A673 (cell line): ENCODE measurements around the gene ACYP2.

Experiments used
- EZH2 ChIP-seq: fragments of 200-600 bp; sonication (generic); IDR thresholded peaks from 2 replicates; pipeline ENCODE4 v1.6.1; 2017; ENCODE audit warnings: borderline replicate concordance, low read depth, mild to moderate bottlenecking, mixed read lengths, antibody characterized with exemption, low read length; ENCODE audit not compliant: poor library complexity, severe bottlenecking
- TF ChIP-seq, protein P1 (sequence below): fragments of 300-800, 200-600 bp; sonication (generic); conservative IDR thresholded peaks from 2 replicates; pipeline ENCODE4 v1.5.1; 2017; ENCODE audit warnings: low read depth, mild to moderate bottlenecking, antibody characterized with exemption, low read length, moderate library complexity, mixed read lengths

DNA sequence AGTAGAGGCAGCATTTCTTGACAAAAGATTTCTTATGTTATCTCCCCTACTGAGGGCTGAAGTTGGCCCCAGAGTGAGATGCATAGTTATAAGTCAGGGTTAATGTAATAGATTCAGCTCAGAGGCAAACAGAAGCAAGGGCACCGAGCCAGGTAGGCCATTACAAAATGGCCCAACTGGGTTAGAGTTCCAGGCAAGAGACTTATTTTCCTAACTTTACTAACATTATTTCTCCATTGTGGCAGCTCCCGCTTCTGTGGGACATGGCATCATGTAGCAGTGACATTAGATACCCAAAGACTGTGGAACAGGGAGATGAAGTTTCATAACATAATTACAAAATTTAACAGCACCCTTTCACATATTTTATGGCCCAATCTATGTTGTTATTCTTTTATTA lies 113.5 kb downstream of the ACYP2 start:
- TF ChIP-seq, protein P1, sequence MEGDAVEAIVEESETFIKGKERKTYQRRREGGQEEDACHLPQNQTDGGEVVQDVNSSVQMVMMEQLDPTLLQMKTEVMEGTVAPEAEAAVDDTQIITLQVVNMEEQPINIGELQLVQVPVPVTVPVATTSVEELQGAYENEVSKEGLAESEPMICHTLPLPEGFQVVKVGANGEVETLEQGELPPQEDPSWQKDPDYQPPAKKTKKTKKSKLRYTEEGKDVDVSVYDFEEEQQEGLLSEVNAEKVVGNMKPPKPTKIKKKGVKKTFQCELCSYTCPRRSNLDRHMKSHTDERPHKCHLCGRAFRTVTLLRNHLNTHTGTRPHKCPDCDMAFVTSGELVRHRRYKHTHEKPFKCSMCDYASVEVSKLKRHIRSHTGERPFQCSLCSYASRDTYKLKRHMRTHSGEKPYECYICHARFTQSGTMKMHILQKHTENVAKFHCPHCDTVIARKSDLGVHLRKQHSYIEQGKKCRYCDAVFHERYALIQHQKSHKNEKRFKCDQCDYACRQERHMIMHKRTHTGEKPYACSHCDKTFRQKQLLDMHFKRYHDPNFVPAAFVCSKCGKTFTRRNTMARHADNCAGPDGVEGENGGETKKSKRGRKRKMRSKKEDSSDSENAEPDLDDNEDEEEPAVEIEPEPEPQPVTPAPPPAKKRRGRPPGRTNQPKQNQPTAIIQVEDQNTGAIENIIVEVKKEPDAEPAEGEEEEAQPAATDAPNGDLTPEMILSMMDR, result no peak
- TF ChIP-seq EZH2, result no peak
